Measurements from ENCODE around the gene SLC26A6.

The SLC26A6 gene

GRCh38 chr3:48585411-48585810 lies 49.9 kb downstream of the SLC26A6 start:
- H3K36me3 Mint-ChIP-seq (ENCODE audit: insufficient read depth): peaks cover 1% of the 10 kb centered on the region
- DNase-seq (ENCODE audit: low spot score in 2 of 2) (no peak), ATAC-seq (replicated peaks; ENCODE audit: extremely low read depth, poor library complexity, severe bottlenecking) (no peak)
- peaks cover 52% of the 10 kb centered on the region for H3K27me3 Mint-ChIP-seq
- no peaks in the 10 kb centered on the region for H3K4me1 Mint-ChIP-seq
- no peak overlapping the region for H3K27ac Mint-ChIP-seq (ENCODE audit: low read depth)
- no peak overlapping the region for H3K4me3 Mint-ChIP-seq
- no peaks in the 10 kb centered on the region for H3K9me3 Mint-ChIP-seq

- DNase-seq (ENCODE audit: low spot score in 2 of 2): no peak
- Mint-ChIP-seq H3K27ac (ENCODE audit: low read depth) (peak overlapping the region; percentile 70), H3K9me3 (no peaks in the 10 kb centered on the region), H3K4me3 (no peak overlapping the region), H3K36me3 (ENCODE audit: insufficient read depth) (peaks cover 1% of the 10 kb centered on the region), H3K27me3 (peaks cover 49% of the 10 kb centered on the region), H3K4me1 (no peaks in the 10 kb centered on the region)
- ATAC-seq (replicated peaks; ENCODE audit: extremely low read depth, poor library complexity, severe bottlenecking): no peak
These were observed 50.4 kb downstream of the SLC26A6 start for GRCh38 chr3:48584836-48585235.

- Mint-ChIP-seq H3K36me3 (ENCODE audit: insufficient read depth) (peaks cover 1% of the 10 kb centered on the region), H3K9me3 (no peaks in the 10 kb centered on the region), H3K4me1 (no peaks in the 10 kb centered on the region), H3K27ac (ENCODE audit: low read depth) (no peak overlapping the region), H3K4me3 (no peak overlapping the region), H3K27me3 (peaks cover 19% of the 10 kb centered on the region)
- ATAC-seq (replicated peaks; ENCODE audit: extremely low read depth, poor library complexity, severe bottlenecking) (no peak), DNase-seq (ENCODE audit: low spot score in 2 of 2) (no peak)
These were observed 53.4 kb downstream of the SLC26A6 start for GRCh38 chr3:48581621-48582481.

- H3K4me1 Mint-ChIP-seq: no peaks in the 10 kb centered on the region
- no peak overlapping the region for H3K4me3 Mint-ChIP-seq
- no peaks in the 10 kb centered on the region for H3K9me3 Mint-ChIP-seq
- peaks cover 11% of the 10 kb centered on the region for H3K27me3 Mint-ChIP-seq
- peaks cover 1% of the 10 kb centered on the region for H3K36me3 Mint-ChIP-seq (ENCODE audit: insufficient read depth)
- DNase-seq (ENCODE audit: low spot score in 2 of 2) (no peak), ATAC-seq (replicated peaks; ENCODE audit: extremely low read depth, poor library complexity, severe bottlenecking) (no peak)
- no peak overlapping the region for H3K27ac Mint-ChIP-seq (ENCODE audit: low read depth)
These were observed 58.6 kb downstream of the SLC26A6 start for GRCh38 chr3:48576647-48577046.
